Transverse colon (tissue), 4 donors: ENCODE measurements around the gene NOC2L.

Experiments used
- CTCF ChIP-seq, 5 experiments: fragments of 200-600 bp in 3 of 5; fragments of 450-650 bp in 2 of 5; sonication (generic) in 3 of 5; IDR thresholded peaks; 1 replicate in 2 of 5; 2 replicates in 3 of 5; pipeline ENCODE4 v1.5.1; 2016 to 2017; ENCODE audit warnings: antibody characterized with exemption in 5 of 5, inconsistent platforms in 3 of 5, mild to moderate bottlenecking in 2 of 5, moderate library complexity in 1 of 5
- EP300 ChIP-seq: sonication (generic); formaldehyde crosslinking; IDR thresholded peaks from one replicate; pipeline ENCODE4 v1.6.1; 2017; ENCODE audit warnings: antibody characterized with exemption, low read depth
- POLR2A ChIP-seq: fragments of 450-650 bp; IDR thresholded peaks from one replicate; pipeline ENCODE4 v1.6.1; 2016; ENCODE audit warnings: antibody characterized with exemption, mild to moderate bottlenecking, moderate library complexity
- POLR2AphosphoS5 ChIP-seq, 3 donors: sonication (generic); formaldehyde crosslinking; IDR thresholded peaks; one replicate each; pipeline ENCODE4 v1.6.1; 2016; ENCODE audit warnings: antibody characterized with exemption in 3 of 3

GRCh38 chr1:924656-925560 is 34.1 kb downstream of the NOC2L start:
- no peak for TF ChIP-seq CTCF (IDR thresholded peaks at IDR 0.05)
- no peak for TF ChIP-seq POLR2A
- TF ChIP-seq POLR2AphosphoS5 (IDR thresholded peaks at IDR 0.05): no peak
- TF ChIP-seq EP300: no peak
